Esophagus (tissue), 2 donors: Measurements from ENCODE around the gene BCAR3. TPM values are rescaled to one million over a fixed set of nuclear protein-coding genes. Genes with fewer than 3 reads are reported as not detected.
A peak's percentile ranks its signal among the peaks of the same experiment; 100 is the strongest.

Source experiments
- H3K27ac ChIP-seq, 2 donors: one replicate each; pipeline ENCODE4 v1.5.1; 2013; ENCODE audit warnings: low read depth in 2 of 2, mild to moderate bottlenecking in 2 of 2, inconsistent platforms in 1 of 2, low read length in 1 of 2, moderate library complexity in 1 of 2
- H3K27me3 ChIP-seq, 2 donors: one replicate each; pipeline ENCODE4 v1.6.1; 2013; ENCODE audit warnings: low read length in 2 of 2, control low read depth in 1 of 2, mild to moderate bottlenecking in 1 of 2; ENCODE audit not compliant: insufficient read depth in 2 of 2, control insufficient read depth in 1 of 2
- H3K36me3 ChIP-seq, 2 donors: one replicate each; pipeline ENCODE4 v1.6.1; 2013; ENCODE audit warnings: low read length in 1 of 2; ENCODE audit not compliant: control insufficient read depth in 2 of 2, insufficient read depth in 2 of 2
- H3K4me1 ChIP-seq, 2 donors: one replicate each; pipeline ENCODE4 v1.6.1; 2013; ENCODE audit warnings: low read length in 1 of 2; ENCODE audit not compliant: control insufficient read depth in 2 of 2, insufficient read depth in 2 of 2
- H3K4me3 ChIP-seq, 2 donors: one replicate each; pipeline ENCODE4 v1.5.1; 2013; ENCODE audit warnings: low read length in 2 of 2, mild to moderate bottlenecking in 2 of 2, low read depth in 1 of 2, moderate library complexity in 1 of 2
- H3K9me3 ChIP-seq, 2 donors: one replicate each; pipeline ENCODE4 v1.6.1; 2013; ENCODE audit warnings: mild to moderate bottlenecking in 2 of 2, low read depth in 1 of 2, low read length in 1 of 2, moderate library complexity in 1 of 2; ENCODE audit not compliant: control insufficient read depth in 2 of 2, insufficient read depth in 1 of 2
- WGBS, 2 donors: extraction: QIAGEN DNeasy Blood & Tissue Kit; methylation state at CpG; one replicate each; pipeline ENCODE4 v1.1.7; 2013; 5-methylcytosine and 5-hydroxymethylcytosine counted together
- polyA plus RNA-seq, 2 donors: library from polyadenylated mRNA; stranded (reverse); fragments of 200-250 nt; gene quantifications; one replicate each; pipeline ENCODE4 v1.2.3, GENCODE V29; 2013
- donor health status: healthy with polysubstance abuse.
- donor health status: Bipolar disorder and iron deficiency.

Gene BCAR3
- polyA plus RNA-seq, 2 donors = 7.5 to 9.4 TPM

GRCh38 chr1:93579891-93580290 is 101.7 kb downstream of the BCAR3 start:
- WGBS, 2 donors = 42 to 51% methylated on average over 5 of the region's 5 CpGs
- Histone ChIP-seq H3K4me3 (no peak overlapping the region), H3K9me3 (no peaks in the 10 kb centered on the region), H3K4me1 (peaks cover 5 to 22% of the 10 kb centered on the region in 2 donors), H3K27ac (peak overlapping the region; percentile 58 to 59), H3K27me3 (no peaks in the 10 kb centered on the region), H3K36me3 (peaks cover 0 to 15% of the 10 kb centered on the region in 2 donors)

GRCh38 chr1:93578911-93579825 is 102.5 kb downstream of the BCAR3 start:
- H3K9me3 ChIP-seq = no peaks in the 10 kb centered on the region
- H3K27me3 ChIP-seq = no peaks in the 10 kb centered on the region
- H3K4me1 ChIP-seq = peaks cover 3 to 19% of the 10 kb centered on the region in 2 donors
- WGBS, 2 donors = 79 to 84% methylated on average over 11 of the region's 11 CpGs
- peaks cover 0 to 18% of the 10 kb centered on the region in 2 donors for H3K36me3 ChIP-seq
- H3K27ac ChIP-seq = peak overlapping the region; percentile 58 to 59
- no peak overlapping the region for H3K4me3 ChIP-seq

GRCh38 chr1:93578433-93578830 is 103.2 kb downstream of the BCAR3 start:
- peaks cover 0 to 18% of the 10 kb centered on the region in 2 donors for H3K36me3 ChIP-seq

GRCh38 chr1:93577536-93578432 is 103.9 kb downstream of the BCAR3 start:
- Histone ChIP-seq H3K27ac (no peak overlapping the region), H3K9me3 (no peaks in the 10 kb centered on the region), H3K4me1 (peaks cover 3 to 18% of the 10 kb centered on the region in 2 donors), H3K27me3 (no peaks in the 10 kb centered on the region), H3K4me3 (no peak overlapping the region), H3K36me3 (peaks cover 0 to 15% of the 10 kb centered on the region in 2 donors)
- WGBS, 2 donors = 82 to 84% methylated on average over 18 of the region's 18 CpGs

More at GRCh38 chr1:93578433-93578830, 103.2 kb downstream of the BCAR3 start:
- Histone ChIP-seq H3K4me1 (peaks cover 3 to 19% of the 10 kb centered on the region in 2 donors), H3K27me3 (no peaks in the 10 kb centered on the region), H3K4me3 (no peak overlapping the region), H3K9me3 (no peaks in the 10 kb centered on the region), H3K27ac (no peak overlapping the region)
- WGBS, 2 donors = 95 to 98% methylated on average over 6 of the region's 6 CpGs

GRCh38 chr1:93576746-93577145 is 104.9 kb downstream of the BCAR3 start:
- H3K36me3 ChIP-seq = peaks cover 0 to 9% of the 10 kb centered on the region in 2 donors
- H3K4me3 ChIP-seq = no peak overlapping the region
- no peaks in the 10 kb centered on the region for H3K27me3 ChIP-seq
- WGBS, 2 donors = 94 to 95% methylated on average over 2 of the region's 2 CpGs
- H3K9me3 ChIP-seq = no peaks in the 10 kb centered on the region
- H3K4me1 ChIP-seq = peaks cover 0 to 14% of the 10 kb centered on the region in 2 donors
- H3K27ac ChIP-seq = no peak overlapping the region

GRCh38 chr1:93576346-93576745 is 105.3 kb downstream of the BCAR3 start:
- 43 to 60% methylated on average over 9 of the region's 9 CpGs for WGBS, 2 donors

GRCh38 chr1:93575621-93576284 is 105.9 kb downstream of the BCAR3 start:
- Histone ChIP-seq H3K36me3 (peaks cover 0 to 11% of the 10 kb centered on the region in 2 donors), H3K9me3 (no peaks in the 10 kb centered on the region), H3K27me3 (no peaks in the 10 kb centered on the region), H3K4me3 (no peak overlapping the region), H3K4me1 (peaks cover 0 to 14% of the 10 kb centered on the region in 2 donors), H3K27ac (no peak overlapping the region)
- WGBS, 2 donors = 66 to 75% methylated on average over 10 of the region's 10 CpGs

More at GRCh38 chr1:93576346-93576745, 105.3 kb downstream of the BCAR3 start:
- H3K9me3 ChIP-seq = no peaks in the 10 kb centered on the region
- H3K4me1 ChIP-seq = peaks cover 0 to 14% of the 10 kb centered on the region in 2 donors
- H3K27ac ChIP-seq = no peak overlapping the region
- H3K27me3 ChIP-seq = no peaks in the 10 kb centered on the region
- no peak overlapping the region for H3K4me3 ChIP-seq
- peaks cover 0 to 11% of the 10 kb centered on the region in 2 donors for H3K36me3 ChIP-seq

GRCh38 chr1:93574991-93575390 is 106.6 kb downstream of the BCAR3 start:
- Histone ChIP-seq H3K36me3 (peaks cover 0 to 11% of the 10 kb centered on the region in 2 donors), H3K9me3 (no peaks in the 10 kb centered on the region), H3K27me3 (no peaks in the 10 kb centered on the region), H3K4me1 (peaks cover 0 to 14% of the 10 kb centered on the region in 2 donors), H3K4me3 (no peak overlapping the region), H3K27ac (no peak overlapping the region)
- 93 to 95% methylated on average over 6 of the region's 6 CpGs for WGBS, 2 donors

- H3K4me1 ChIP-seq = peaks cover 0 to 10% of the 10 kb centered on the region in 2 donors
- H3K27ac ChIP-seq = no peak overlapping the region
- H3K36me3 ChIP-seq = peaks cover 1 to 12% of the 10 kb centered on the region in 2 donors
- no peaks in the 10 kb centered on the region for H3K27me3 ChIP-seq
- WGBS, 2 donors = 85 to 91% methylated on average over 7 of the region's 7 CpGs
- H3K4me3 ChIP-seq = no peak overlapping the region
- H3K9me3 ChIP-seq = no peaks in the 10 kb centered on the region
Measured at GRCh38 chr1:93574511-93574910, 107.1 kb downstream of the BCAR3 start.
